ENCODE data around the gene CNTNAP2. TPM values are rescaled to one million over a fixed set of nuclear protein-coding genes. Genes with fewer than 3 reads are reported as not detected.

Gene CNTNAP2
- total and polyA plus RNA-seq, 2 of the 13 experiments (the other 11 are each of a cell fraction or from before 2014, with no cell fraction given) = 0.40 to 0.42 TPM

DNA sequence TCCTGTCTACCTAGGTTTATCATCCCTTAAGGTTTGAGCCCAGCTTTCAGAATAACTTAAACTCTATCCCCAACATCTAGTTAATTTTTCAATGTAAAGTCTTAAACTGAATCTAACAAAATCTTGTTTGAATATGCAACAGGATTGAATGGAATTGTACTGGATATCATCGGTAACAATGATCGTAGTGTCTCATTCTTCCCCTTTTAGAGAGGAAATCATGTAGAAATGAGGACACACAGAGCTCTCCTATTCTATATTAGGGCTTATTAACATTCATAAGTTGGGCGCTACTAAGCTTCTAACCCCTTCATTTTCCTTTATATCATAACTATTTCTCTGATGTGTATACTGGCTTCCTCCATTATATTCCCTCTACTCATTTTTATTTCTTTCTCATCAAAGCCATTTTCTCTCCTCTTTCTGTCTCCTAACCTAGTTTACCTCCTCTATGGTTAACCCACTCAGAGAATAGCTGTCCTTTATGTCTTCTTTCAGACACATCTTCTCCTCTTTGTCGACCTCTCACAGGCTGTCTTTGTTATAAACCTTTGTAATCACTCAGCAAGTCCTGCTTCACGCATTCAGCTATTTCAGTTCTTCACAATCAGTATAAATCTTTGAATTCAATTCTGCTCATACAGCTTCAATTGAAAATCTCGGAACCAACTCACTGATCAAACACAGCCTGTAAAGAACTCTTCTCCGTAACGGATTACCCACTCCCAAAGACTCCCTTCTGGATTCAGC, 1455.0 kb downstream of the CNTNAP2 start (continued):
- TF ChIP-seq, protein P1, sequence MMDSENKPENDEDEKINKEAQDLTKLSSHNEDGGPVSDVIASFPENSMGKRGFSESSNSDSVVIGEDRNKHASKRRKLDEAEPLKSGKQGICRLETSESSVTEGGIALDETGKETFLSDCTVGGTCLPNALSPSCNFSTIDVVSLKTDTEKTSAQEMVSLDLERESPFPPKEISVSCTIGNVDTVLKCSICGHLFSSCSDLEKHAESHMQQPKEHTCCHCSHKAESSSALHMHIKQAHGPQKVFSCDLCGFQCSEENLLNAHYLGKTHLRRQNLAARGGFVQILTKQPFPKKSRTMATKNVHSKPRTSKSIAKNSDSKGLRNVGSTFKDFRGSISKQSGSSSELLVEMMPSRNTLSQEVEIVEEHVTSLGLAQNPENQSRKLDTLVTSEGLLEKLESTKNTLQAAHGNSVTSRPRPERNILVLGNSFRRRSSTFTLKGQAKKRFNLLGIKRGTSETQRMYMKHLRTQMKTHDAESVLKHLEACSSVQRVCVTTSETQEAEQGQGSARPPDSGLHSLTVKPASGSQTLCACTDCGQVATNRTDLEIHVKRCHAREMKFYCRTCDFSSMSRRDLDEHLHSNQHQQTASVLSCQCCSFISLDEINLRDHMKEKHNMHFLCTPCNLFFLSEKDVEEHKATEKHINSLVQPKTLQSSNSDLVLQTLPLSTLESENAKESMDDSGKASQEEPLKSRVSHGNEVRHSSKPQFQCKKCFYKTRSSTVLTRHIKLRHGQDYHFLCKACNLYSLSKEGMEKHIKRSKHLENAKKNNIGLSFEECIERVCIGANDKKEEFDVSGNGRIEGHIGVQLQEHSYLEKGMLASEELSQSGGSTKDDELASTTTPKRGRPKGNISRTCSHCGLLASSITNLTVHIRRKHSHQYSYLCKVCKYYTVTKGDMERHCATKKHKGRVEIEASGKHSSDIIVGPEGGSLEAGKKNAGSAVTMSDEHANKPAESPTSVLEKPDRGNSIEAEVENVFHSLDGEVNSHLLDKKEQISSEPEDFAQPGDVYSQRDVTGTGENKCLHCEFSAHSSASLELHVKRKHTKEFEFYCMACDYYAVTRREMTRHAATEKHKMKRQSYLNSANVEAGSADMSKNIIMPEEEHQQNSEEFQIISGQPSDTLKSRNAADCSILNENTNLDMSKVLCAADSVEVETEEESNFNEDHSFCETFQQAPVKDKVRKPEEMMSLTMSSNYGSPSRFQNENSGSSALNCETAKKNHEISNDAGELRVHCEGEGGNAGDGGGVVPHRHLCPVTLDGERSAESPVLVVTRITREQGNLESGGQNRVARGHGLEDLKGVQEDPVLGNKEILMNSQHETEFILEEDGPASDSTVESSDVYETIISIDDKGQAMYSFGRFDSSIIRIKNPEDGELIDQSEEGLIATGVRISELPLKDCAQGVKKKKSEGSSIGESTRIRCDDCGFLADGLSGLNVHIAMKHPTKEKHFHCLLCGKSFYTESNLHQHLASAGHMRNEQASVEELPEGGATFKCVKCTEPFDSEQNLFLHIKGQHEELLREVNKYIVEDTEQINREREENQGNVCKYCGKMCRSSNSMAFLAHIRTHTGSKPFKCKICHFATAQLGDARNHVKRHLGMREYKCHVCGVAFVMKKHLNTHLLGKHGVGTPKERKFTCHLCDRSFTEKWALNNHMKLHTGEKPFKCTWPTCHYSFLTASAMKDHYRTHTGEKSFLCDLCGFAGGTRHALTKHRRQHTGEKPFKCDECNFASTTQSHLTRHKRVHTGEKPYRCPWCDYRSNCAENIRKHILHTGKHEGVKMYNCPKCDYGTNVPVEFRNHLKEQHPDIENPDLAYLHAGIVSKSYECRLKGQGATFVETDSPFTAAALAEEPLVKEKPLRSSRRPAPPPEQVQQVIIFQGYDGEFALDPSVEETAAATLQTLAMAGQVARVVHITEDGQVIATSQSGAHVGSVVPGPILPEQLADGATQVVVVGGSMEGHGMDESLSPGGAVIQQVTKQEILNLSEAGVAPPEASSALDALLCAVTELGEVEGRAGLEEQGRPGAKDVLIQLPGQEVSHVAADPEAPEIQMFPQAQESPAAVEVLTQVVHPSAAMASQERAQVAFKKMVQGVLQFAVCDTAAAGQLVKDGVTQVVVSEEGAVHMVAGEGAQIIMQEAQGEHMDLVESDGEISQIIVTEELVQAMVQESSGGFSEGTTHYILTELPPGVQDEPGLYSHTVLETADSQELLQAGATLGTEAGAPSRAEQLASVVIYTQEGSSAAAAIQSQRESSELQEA (CRISPR knock-in tag; IDR thresholded peaks at IDR 0.05; ENCODE audit: not compliant biosample characterization) = no peak
- TF ChIP-seq, protein P2, sequence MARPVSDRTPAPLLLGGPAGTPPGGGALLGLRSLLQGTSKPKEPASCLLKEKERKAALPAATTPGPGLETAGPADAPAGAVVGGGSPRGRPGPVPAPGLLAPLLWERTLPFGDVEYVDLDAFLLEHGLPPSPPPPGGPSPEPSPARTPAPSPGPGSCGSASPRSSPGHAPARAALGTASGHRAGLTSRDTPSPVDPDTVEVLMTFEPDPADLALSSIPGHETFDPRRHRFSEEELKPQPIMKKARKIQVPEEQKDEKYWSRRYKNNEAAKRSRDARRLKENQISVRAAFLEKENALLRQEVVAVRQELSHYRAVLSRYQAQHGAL (CRISPR knock-in tag; IDR thresholded peaks at IDR 0.05; ENCODE audit: not compliant biosample characterization) = no peak
- TF ChIP-seq IRX3 (CRISPR knock-in tag; IDR thresholded peaks at IDR 0.05; ENCODE audit: borderline replicate concordance, low read depth) = no peak
